Endothelial cell of umbilical vein (primary cell): ENCODE measurements around the gene UTF1. TPM values are rescaled to one million over a fixed set of nuclear protein-coding genes. Genes with fewer than 3 reads are reported as not detected.

Source experiments
- BruUV-seq: library from RNA; stranded (reverse); fragments of 400-500 nt; replicated peaks from 2 replicates; lab custom pipeline; 2021; lab: Mats Ljungman, UMichigan
- CTCF ChIA-PET: fragments of 300-600, 350-600 bp; sonication (Branson Sonifier 250); formaldehyde crosslinking; loops from one replicate; lab custom pipeline; 2021; ENCODE audit warnings: antibody characterized with exemption, inconsistent platforms; lab: Charles Lee
- POLR2A ChIA-PET: fragments of 300-600, 350-600 bp; sonication (Branson Sonifier 250); formaldehyde crosslinking; loops from one replicate; lab custom pipeline; 2021; ENCODE audit warnings: antibody characterized with exemption, inconsistent platforms; lab: Charles Lee
- DNase-seq: peaks from one replicate; pipeline ENCODE4 v3.0.0-alpha.2; 2011; ENCODE audit warnings: low read depth, low spot score
- FAIRE-seq: peaks from 2 replicates; lab custom pipeline; 2011; peaks lifted over from hg19 to GRCh38; lab: Jason Lieb, UNC
- H2AFZ ChIP-seq: 2 replicates; pipeline ENCODE4 v1.6.0; 2012; ENCODE audit warnings: low read depth, low read length, control low read depth, inconsistent platforms
- H3K27ac ChIP-seq: 2 replicates; pipeline ENCODE4 v1.5.1; 2011; ENCODE audit warnings: low read depth, mild to moderate bottlenecking, control low read depth, low read length, moderate library complexity; ENCODE audit not compliant: insufficient read depth
- H3K27me3 ChIP-seq, 2 experiments: 2 replicates each; pipeline versions ENCODE4 v1.6.0 to v1.6.1; 2011; ENCODE audit warnings: low read length in 2 of 2, mixed read lengths in 1 of 2; ENCODE audit not compliant: control insufficient read depth in 2 of 2, insufficient read depth in 2 of 2
- H3K36me3 ChIP-seq, 2 experiments: 2 replicates in 1 of 2; 3 replicates in 1 of 2; pipeline ENCODE4 v1.5.1; 2011; ENCODE audit warnings: low read length in 2 of 2, mild to moderate bottlenecking in 1 of 2, moderate library complexity in 1 of 2; ENCODE audit not compliant: control insufficient read depth in 2 of 2, insufficient read depth in 2 of 2; ENCODE audit errors: extremely low read depth in 1 of 2
- H3K4me1 ChIP-seq: 3 replicates; pipeline ENCODE4 v1.5.1; 2011; ENCODE audit warnings: mild to moderate bottlenecking, low read length; ENCODE audit not compliant: control insufficient read depth, insufficient read depth; ENCODE audit errors: extremely low read depth
- H3K4me2 ChIP-seq: 2 replicates; pipeline ENCODE4 v1.6.1; 2011; ENCODE audit warnings: low read length, control low read depth, mixed read lengths; ENCODE audit not compliant: insufficient read depth
- H3K4me3 ChIP-seq, 3 experiments: fragments of 200-600 bp in 1 of 3; sonication (generic), shearing (Covaris generic) in 1 of 3; replicated peaks in 1 of 3; 2 replicates each; pipeline ENCODE4 v1.5.1; 2011 to 2016; ENCODE audit warnings: control low read depth in 3 of 3, low read length in 3 of 3, mild to moderate bottlenecking in 2 of 3, inconsistent platforms in 1 of 3, low read depth in 1 of 3, moderate library complexity in 1 of 3; ENCODE audit not compliant: insufficient read depth in 1 of 3
- H3K79me2 ChIP-seq: 2 replicates; pipeline ENCODE4 v1.6.0; 2012; ENCODE audit warnings: low read length, inconsistent platforms; ENCODE audit not compliant: control insufficient read depth, insufficient read depth
- H3K9ac ChIP-seq: replicated peaks from 2 replicates; pipeline ENCODE3; 2011; ENCODE audit warnings: low read length, control low read depth; ENCODE audit not compliant: insufficient read depth; ENCODE audit errors: extremely low read depth
- H3K9me1 ChIP-seq: replicated peaks from 3 replicates; pipeline ENCODE4 v1.6.0; 2011; ENCODE audit warnings: mild to moderate bottlenecking, low read length; ENCODE audit not compliant: control insufficient read depth, insufficient read depth; ENCODE audit errors: extremely low read depth
- H3K9me3 ChIP-seq: replicated peaks from 2 replicates; pipeline ENCODE4 v1.5.1; 2012; ENCODE audit warnings: low read length, inconsistent platforms; ENCODE audit not compliant: control insufficient read depth, insufficient read depth
- H4K20me1 ChIP-seq: replicated peaks from 2 replicates; pipeline ENCODE3; 2011; ENCODE audit warnings: mild to moderate bottlenecking, low read length; ENCODE audit not compliant: control insufficient read depth, insufficient read depth; ENCODE audit errors: extremely low read depth
- CTCF ChIP-seq, 2 donors: IDR thresholded peaks; 1 replicate in 1 of 2; 2 replicates in 1 of 2; pipeline ENCODE4 v1.5.1; 2011; ENCODE audit warnings: low read length in 2 of 2, mild to moderate bottlenecking in 2 of 2, moderate library complexity in 2 of 2, control low read depth in 1 of 2, inconsistent platforms in 1 of 2, low read depth in 1 of 2; ENCODE audit not compliant: insufficient read depth in 1 of 2; ENCODE audit errors: extremely low read depth in 1 of 2
- EZH2 ChIP-seq: IDR thresholded peaks from 2 replicates; pipeline ENCODE4 v1.6.1; 2012; ENCODE audit warnings: borderline replicate concordance, low read depth, mild to moderate bottlenecking, moderate library complexity, low read length, inconsistent platforms; ENCODE audit not compliant: severe bottlenecking
- FOS ChIP-seq: IDR thresholded peaks from 2 replicates; pipeline ENCODE4 v1.6.1; 2011; ENCODE audit warnings: mild to moderate bottlenecking, low read length, moderate library complexity, borderline replicate concordance; ENCODE audit not compliant: insufficient read depth
- GATA2 ChIP-seq: IDR thresholded peaks from 2 replicates; pipeline ENCODE4 v1.7.0; 2011; ENCODE audit warnings: low read depth, mild to moderate bottlenecking, moderate library complexity, mixed read lengths, low read length; ENCODE audit not compliant: insufficient read length, insufficient read depth
- JUN ChIP-seq: IDR thresholded peaks from 2 replicates; pipeline ENCODE4 v1.6.1; 2011; ENCODE audit warnings: borderline replicate concordance, low read depth; ENCODE audit not compliant: insufficient read length, insufficient read depth
- MAX ChIP-seq: IDR thresholded peaks from 2 replicates; pipeline ENCODE4 v1.6.1; 2011; ENCODE audit not compliant: insufficient read depth, insufficient read length
- MYC ChIP-seq: IDR thresholded peaks from one replicate; pipeline ENCODE4 v1.6.1; 2011; ENCODE audit warnings: mild to moderate bottlenecking, low read depth, low read length
- POLR2A ChIP-seq: IDR thresholded peaks from 2 replicates; pipeline ENCODE4 v1.6.1; 2012; ENCODE audit warnings: low read depth, mild to moderate bottlenecking, control low read depth, low read length
- POLR2AphosphoS5 ChIP-seq: IDR thresholded peaks from 2 replicates; pipeline ENCODE4 v1.6.1; 2012; ENCODE audit warnings: low read depth, mild to moderate bottlenecking, control low read depth, low read length, moderate library complexity; ENCODE audit not compliant: insufficient read depth
- dilution Hi-C: fragments of 300-500 bp; cut with MboI; formaldehyde crosslinking; loops from one replicate; pipeline ENCODE4 v1.15.0; 2019; ENCODE audit warnings: low sequenced_read_pairs; ENCODE audit not compliant: extremely low pct_ligation_motif_present
- intact Hi-C: fragments of 100-400 bp; cut with micrococcal nuclease; formaldehyde crosslinking; loops from one replicate; pipeline ENCODE4 v1.10.0; 2022
- polyA plus RNA-seq, 4 experiments: library from polyadenylated mRNA; depleted of rRNA in 3 of 4; stranded (reverse) in 3 of 4; unstranded in 1 of 4; fragments of >200 nt; gene quantifications; 2 replicates each; pipeline versions ENCODE4 v1.2.1 to v1.2.3, GENCODE V29; 2011 to 2012; ENCODE audit warnings: missing spikeins in 1 of 4
- total RNA-seq: library from RNA; stranded (reverse); gene quantifications from 2 replicates; pipeline ENCODE4 v1.2.3, GENCODE V29; 2021

Gene UTF1
- total and polyA plus RNA-seq, 2 donors (not counting 3 experiments of a cell fraction or from before 2014, with no cell fraction given): not detected

GRCh38 chr10:133247681-133248333, 17.8 kb downstream of the UTF1 start:
- Histone ChIP-seq H2AFZ (no peak overlapping the region), H3K4me3 (no peak overlapping the region), H3K9me1 (no peaks in the 10 kb centered on the region), H3K4me2 (no peak overlapping the region), H3K9ac (no peak overlapping the region), H3K4me1 (no peaks in the 10 kb centered on the region), H3K36me3 (no peaks in the 10 kb centered on the region), H3K79me2 (no peaks in the 10 kb centered on the region), H3K27me3 (no peaks in the 10 kb centered on the region), H3K27ac (no peak overlapping the region), H3K9me3 (no peaks in the 10 kb centered on the region), H4K20me1 (no peaks in the 10 kb centered on the region)
- ChIA-PET POLR2A (no interaction called here), CTCF (interaction anchor here (1.3 kb wide), 1 partner anchor 10 kb away, joined by 4 read pairs; no protein-coding TSS in a partner anchor)
- intact Hi-C loops (no loop called here), dilution Hi-C loops (no loop called here)
- TF ChIP-seq EZH2 (no peak), FOS (no peak), MAX (no peak), JUN (no peak), GATA2 (no peak), POLR2AphosphoS5 (no peak)
- BruUV-seq: no TSS peak
- no peak for DNase-seq
- FAIRE-seq: no peak

- intact Hi-C loops (no loop called here), dilution Hi-C loops (no loop called here)
- H4K20me1 ChIP-seq: no peaks in the 10 kb centered on the region
- H3K4me2 ChIP-seq: no peak overlapping the region
- no peaks in the 10 kb centered on the region for H3K36me3 ChIP-seq
- H2AFZ ChIP-seq: no peak overlapping the region
- POLR2A ChIA-PET: no interaction called here
- FAIRE-seq (no peak), DNase-seq (no peak)
- H3K4me3 ChIP-seq: no peak overlapping the region
- H3K9ac ChIP-seq: no peak overlapping the region
- BruUV-seq: no TSS peak
- no peak overlapping the region for H3K27ac ChIP-seq
- TF ChIP-seq MYC: no peak
- TF ChIP-seq CTCF (IDR thresholded peaks at IDR 0.05; ENCODE audit: extremely low read depth in 1 of 2, insufficient read depth in 1 of 2, low read depth in 1 of 2, low read length in 2 of 2): no peak
- TF ChIP-seq POLR2AphosphoS5: no peak
- no peak for TF ChIP-seq POLR2A
- TF ChIP-seq MAX: no peak
- TF ChIP-seq JUN: no peak
- TF ChIP-seq FOS: no peak
- no peak for TF ChIP-seq GATA2
- no peak for TF ChIP-seq EZH2
- H3K27me3 ChIP-seq: no peaks in the 10 kb centered on the region
- no peaks in the 10 kb centered on the region for H3K9me1 ChIP-seq
- H3K9me3 ChIP-seq: no peaks in the 10 kb centered on the region
- H3K4me1 ChIP-seq: no peaks in the 10 kb centered on the region
- CTCF ChIA-PET: interaction anchor here (1.3 kb wide), 1 partner anchor 9 kb away, joined by 4 read pairs; no protein-coding TSS in a partner anchor
- no peaks in the 10 kb centered on the region for H3K79me2 ChIP-seq
These were observed 18.3 kb downstream of the UTF1 start for GRCh38 chr10:133248334-133248715.
